Measurements from ENCODE around the gene HSPA9.
A peak's percentile ranks its signal among the peaks of the same experiment; 100 is the strongest.

Gene HSPA9

DNA sequence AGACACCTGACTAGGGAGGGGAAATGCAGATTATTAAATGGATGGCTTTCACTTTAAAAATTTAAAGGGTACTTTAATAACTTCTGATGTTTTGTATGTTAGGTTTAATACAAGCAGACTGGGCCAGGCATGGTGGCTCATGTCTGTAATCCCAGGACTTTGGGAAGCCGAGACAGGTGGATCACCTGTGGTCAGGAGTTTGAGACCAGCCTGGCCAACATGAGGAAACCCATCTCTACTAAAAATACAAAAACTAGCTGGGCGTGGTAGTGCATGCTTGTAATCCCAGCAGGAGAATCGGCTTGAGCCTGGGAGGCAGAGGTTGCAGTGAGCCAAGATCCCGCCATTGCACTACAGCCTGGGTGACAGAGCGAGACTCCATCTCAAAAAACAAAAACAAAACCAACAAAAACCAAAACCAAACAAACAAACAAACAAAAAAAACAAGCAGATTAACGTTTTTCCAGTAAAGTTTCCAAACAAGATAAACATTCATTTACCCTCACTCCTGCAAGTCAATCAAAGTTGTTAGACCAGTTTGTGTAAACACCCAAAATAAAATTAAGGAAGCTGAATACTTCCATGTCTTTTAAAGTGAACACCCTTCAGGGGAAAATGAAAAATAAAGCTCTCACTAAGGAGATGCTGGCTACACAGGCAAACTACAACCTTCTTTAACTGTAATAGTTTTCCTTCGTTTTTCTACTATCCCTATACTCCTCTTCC is 46.3 kb downstream of the HSPA9 start:
- peaks cover 17% of the 10 kb centered on the region for H3K79me1 ChIP-seq (ENCODE audit: low read length)
- no CpG with 5 or more reads among the region's 7 CpGs for WGBS (ENCODE audit: extremely low coverage, insufficient coverage, low lambda C conversion rate)
- H2BK120ac ChIP-seq (ENCODE audit: low read depth, low read length): no peak overlapping the region
- no peak overlapping the region for H4K8ac ChIP-seq (ENCODE audit: low read depth, low read length)
- H3K23ac ChIP-seq (ENCODE audit: low read length): no peak overlapping the region
- no peaks in the 10 kb centered on the region for H3K4me1 ChIP-seq (ENCODE audit: control insufficient read depth, low read depth, low read length)
- H3K36me3 ChIP-seq (ENCODE audit: control insufficient read depth, insufficient read depth, low read length): no peaks in the 10 kb centered on the region
- no peak overlapping the region for H3K4me2 ChIP-seq (ENCODE audit: low read length)
- H2AK5ac ChIP-seq (ENCODE audit: low read length): no peak overlapping the region
- no peak for DNase-seq
- no peak overlapping the region for H3K18ac ChIP-seq (ENCODE audit: low read length)
- H3K27me3 ChIP-seq (ENCODE audit: insufficient read depth, low read length, poor library complexity): no peaks in the 10 kb centered on the region
- H4K5ac ChIP-seq (ENCODE audit: low read length): no peak overlapping the region
- H3K79me2 ChIP-seq (ENCODE audit: control insufficient read depth, insufficient read depth, low read length): peaks cover 79% of the 10 kb centered on the region
- no peak overlapping the region for H3K9ac ChIP-seq (ENCODE audit: low read length)
- H2BK5ac ChIP-seq (ENCODE audit: low read length): no peak overlapping the region
- no peak overlapping the region for H3K4ac ChIP-seq (ENCODE audit: low read depth, low read length)
- no peak overlapping the region for H3K27ac ChIP-seq (ENCODE audit: low read depth, low read length)
- no peak overlapping the region for H3K4me3 ChIP-seq (ENCODE audit: low read length)
- H2BK15ac ChIP-seq (replicated peaks; ENCODE audit: low read depth): no peak overlapping the region
- no peak overlapping the region for H3K56ac ChIP-seq (ENCODE audit: low read length)

DNA sequence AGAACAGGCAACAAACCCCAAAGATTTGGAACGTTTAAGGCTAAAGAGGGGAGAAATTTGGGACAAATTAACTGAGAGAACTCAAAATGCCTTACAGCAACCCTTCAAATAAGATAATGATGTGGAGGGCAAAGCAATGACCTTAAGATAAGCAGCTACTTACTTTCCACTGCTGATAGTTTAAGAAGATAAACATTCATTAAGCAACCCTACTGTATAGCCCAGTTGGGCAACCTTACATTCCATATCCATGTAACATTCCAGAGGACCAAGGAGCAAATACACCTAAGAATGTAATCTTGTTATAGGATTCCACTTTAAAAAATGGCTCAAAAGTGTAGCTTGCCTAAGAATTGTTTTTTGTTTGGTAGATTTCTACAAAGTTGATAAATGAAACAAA is 47.0 kb downstream of the HSPA9 start:
- peaks cover 79% of the 10 kb centered on the region for H3K79me2 ChIP-seq (ENCODE audit: control insufficient read depth, insufficient read depth, low read length)
- H4K8ac ChIP-seq (ENCODE audit: low read depth, low read length): no peak overlapping the region
- no peaks in the 10 kb centered on the region for H3K36me3 ChIP-seq (ENCODE audit: control insufficient read depth, insufficient read depth, low read length)
- H3K9ac ChIP-seq (ENCODE audit: low read length): no peak overlapping the region
- no peak overlapping the region for H3K23ac ChIP-seq (ENCODE audit: low read length)
- no peak overlapping the region for H3K4ac ChIP-seq (ENCODE audit: low read depth, low read length)
- H3K4me3 ChIP-seq (ENCODE audit: low read length): no peak overlapping the region
- no peak overlapping the region for H2BK15ac ChIP-seq (replicated peaks; ENCODE audit: low read depth)
- DNase-seq: peak; percentile 39
- H2AK5ac ChIP-seq (ENCODE audit: low read length): no peak overlapping the region
- peaks cover 17% of the 10 kb centered on the region for H3K79me1 ChIP-seq (ENCODE audit: low read length)
- WGBS (ENCODE audit: extremely low coverage, insufficient coverage, low lambda C conversion rate): no CpG with 5 or more reads among the region's 1 CpG
- no peak overlapping the region for H3K56ac ChIP-seq (ENCODE audit: low read length)
- no peak overlapping the region for H2BK120ac ChIP-seq (ENCODE audit: low read depth, low read length)
- H3K27me3 ChIP-seq (ENCODE audit: insufficient read depth, low read length, poor library complexity): no peaks in the 10 kb centered on the region
- H3K18ac ChIP-seq (ENCODE audit: low read length): no peak overlapping the region
- H3K27ac ChIP-seq (ENCODE audit: low read depth, low read length): no peak overlapping the region
- H2BK5ac ChIP-seq (ENCODE audit: low read length): no peak overlapping the region
- no peaks in the 10 kb centered on the region for H3K4me1 ChIP-seq (ENCODE audit: control insufficient read depth, low read depth, low read length)
- no peak overlapping the region for H3K4me2 ChIP-seq (ENCODE audit: low read length)
- H4K5ac ChIP-seq (ENCODE audit: low read length): no peak overlapping the region

GRCh38 chr5:138527170-138527569 is 48.0 kb downstream of the HSPA9 start:
- H4K8ac ChIP-seq (ENCODE audit: low read depth, low read length): no peak overlapping the region
- no peak overlapping the region for H2BK120ac ChIP-seq (ENCODE audit: low read depth, low read length)
- H3K4me3 ChIP-seq (ENCODE audit: low read length): no peak overlapping the region
- H3K79me1 ChIP-seq (ENCODE audit: low read length): peaks cover 14% of the 10 kb centered on the region
- no CpG with 5 or more reads among the region's 1 CpG for WGBS (ENCODE audit: extremely low coverage, insufficient coverage, low lambda C conversion rate)
- DNase-seq: no peak
- H3K56ac ChIP-seq (ENCODE audit: low read length): no peak overlapping the region
- no peak overlapping the region for H3K27ac ChIP-seq (ENCODE audit: low read depth, low read length)
- H3K9ac ChIP-seq (ENCODE audit: low read length): no peak overlapping the region
- H2BK5ac ChIP-seq (ENCODE audit: low read length): no peak overlapping the region
- peaks cover 75% of the 10 kb centered on the region for H3K79me2 ChIP-seq (ENCODE audit: control insufficient read depth, insufficient read depth, low read length)
- H3K4me2 ChIP-seq (ENCODE audit: low read length): no peak overlapping the region
- H2AK5ac ChIP-seq (ENCODE audit: low read length): no peak overlapping the region
- no peak overlapping the region for H4K5ac ChIP-seq (ENCODE audit: low read length)
- H3K18ac ChIP-seq (ENCODE audit: low read length): no peak overlapping the region
- H3K4me1 ChIP-seq (ENCODE audit: control insufficient read depth, low read depth, low read length): no peaks in the 10 kb centered on the region
- H3K36me3 ChIP-seq (ENCODE audit: control insufficient read depth, insufficient read depth, low read length): no peaks in the 10 kb centered on the region
- H3K23ac ChIP-seq (ENCODE audit: low read length): no peak overlapping the region
- H3K4ac ChIP-seq (ENCODE audit: low read depth, low read length): no peak overlapping the region
- H3K27me3 ChIP-seq (ENCODE audit: insufficient read depth, low read length, poor library complexity): no peaks in the 10 kb centered on the region
- H2BK15ac ChIP-seq (replicated peaks; ENCODE audit: low read depth): no peak overlapping the region

DNA sequence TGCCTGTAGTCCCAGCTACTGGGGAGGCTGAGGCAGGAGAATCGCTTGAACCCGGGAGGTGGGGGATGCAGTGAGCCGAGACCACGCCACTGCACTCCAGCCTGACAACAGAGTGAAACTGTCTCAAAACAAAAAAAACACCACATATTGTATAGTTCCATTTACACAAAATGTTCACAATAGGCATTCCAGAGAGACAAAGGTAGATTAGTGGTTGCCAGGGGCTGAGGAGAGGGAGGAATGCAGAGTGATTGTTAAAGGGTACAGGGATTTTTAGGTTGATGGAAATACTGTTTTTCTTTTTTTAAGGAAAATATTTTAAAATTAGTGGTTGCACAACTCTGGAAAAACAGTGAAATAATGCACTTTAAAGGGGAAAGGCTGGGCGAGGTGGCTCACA is 51.8 kb downstream of the HSPA9 start:
- no peak overlapping the region for H3K23ac ChIP-seq (ENCODE audit: low read length)
- H3K27ac ChIP-seq (ENCODE audit: low read depth, low read length): no peak overlapping the region
- H3K79me1 ChIP-seq (ENCODE audit: low read length): peaks cover 11% of the 10 kb centered on the region
- H3K9ac ChIP-seq (ENCODE audit: low read length): no peak overlapping the region
- H3K56ac ChIP-seq (ENCODE audit: low read length): no peak overlapping the region
- H4K5ac ChIP-seq (ENCODE audit: low read length): no peak overlapping the region
- no peak overlapping the region for H2BK120ac ChIP-seq (ENCODE audit: low read depth, low read length)
- H4K8ac ChIP-seq (ENCODE audit: low read depth, low read length): no peak overlapping the region
- H3K79me2 ChIP-seq (ENCODE audit: control insufficient read depth, insufficient read depth, low read length): peaks cover 60% of the 10 kb centered on the region
- H2AK5ac ChIP-seq (ENCODE audit: low read length): no peak overlapping the region
- H3K36me3 ChIP-seq (ENCODE audit: control insufficient read depth, insufficient read depth, low read length): no peaks in the 10 kb centered on the region
- no peak overlapping the region for H3K4me3 ChIP-seq (ENCODE audit: low read length)
- H3K4me2 ChIP-seq (ENCODE audit: low read length): no peak overlapping the region
- no peak overlapping the region for H3K4ac ChIP-seq (ENCODE audit: low read depth, low read length)
- DNase-seq: no peak
- H2BK5ac ChIP-seq (ENCODE audit: low read length): no peak overlapping the region
- no peaks in the 10 kb centered on the region for H3K4me1 ChIP-seq (ENCODE audit: control insufficient read depth, low read depth, low read length)
- no peak overlapping the region for H2BK15ac ChIP-seq (replicated peaks; ENCODE audit: low read depth)
- no peak overlapping the region for H3K18ac ChIP-seq (ENCODE audit: low read length)
- no CpG with 5 or more reads among the region's 5 CpGs for WGBS (ENCODE audit: extremely low coverage, insufficient coverage, low lambda C conversion rate)
- no peaks in the 10 kb centered on the region for H3K27me3 ChIP-seq (ENCODE audit: insufficient read depth, low read length, poor library complexity)

DNA sequence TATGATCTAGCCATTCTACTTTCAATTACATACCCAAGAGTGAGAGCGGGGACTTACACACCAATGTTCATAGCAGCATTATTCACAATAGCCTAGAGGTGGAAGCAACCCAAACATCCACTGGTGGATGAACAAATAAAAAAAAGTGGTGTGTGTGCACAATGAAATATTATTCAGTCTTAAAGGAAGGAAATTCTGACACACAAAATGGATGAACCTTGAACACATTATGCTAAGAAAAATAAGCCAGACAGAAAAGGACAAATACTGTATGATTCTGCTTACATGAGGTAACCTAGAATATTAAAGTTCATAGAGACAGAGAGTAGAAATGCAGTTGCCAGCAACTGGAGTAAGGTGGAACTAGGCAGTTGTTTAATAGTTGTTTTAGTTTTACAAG is 54.2 kb downstream of the HSPA9 start:
- no peak overlapping the region for H4K5ac ChIP-seq (ENCODE audit: low read length)
- peaks cover 1% of the 10 kb centered on the region for H3K36me3 ChIP-seq (ENCODE audit: control insufficient read depth, insufficient read depth, low read length)
- no peak overlapping the region for H3K56ac ChIP-seq (ENCODE audit: low read length)
- no peak overlapping the region for H2BK120ac ChIP-seq (ENCODE audit: low read depth, low read length)
- H3K4me1 ChIP-seq (ENCODE audit: control insufficient read depth, low read depth, low read length): no peaks in the 10 kb centered on the region
- no peak overlapping the region for H3K9ac ChIP-seq (ENCODE audit: low read length)
- peaks cover 42% of the 10 kb centered on the region for H3K79me2 ChIP-seq (ENCODE audit: control insufficient read depth, insufficient read depth, low read length)
- no peaks in the 10 kb centered on the region for H3K27me3 ChIP-seq (ENCODE audit: insufficient read depth, low read length, poor library complexity)
- H4K8ac ChIP-seq (ENCODE audit: low read depth, low read length): no peak overlapping the region
- DNase-seq: no peak
- H2AK5ac ChIP-seq (ENCODE audit: low read length): no peak overlapping the region
- H3K18ac ChIP-seq (ENCODE audit: low read length): no peak overlapping the region
- peaks cover 4% of the 10 kb centered on the region for H3K79me1 ChIP-seq (ENCODE audit: low read length)
- no peak overlapping the region for H3K4me2 ChIP-seq (ENCODE audit: low read length)
- no CpG with 5 or more reads among the region's 1 CpG for WGBS (ENCODE audit: extremely low coverage, insufficient coverage, low lambda C conversion rate)
- H2BK5ac ChIP-seq (ENCODE audit: low read length): no peak overlapping the region
- H3K4me3 ChIP-seq (ENCODE audit: low read length): no peak overlapping the region
- no peak overlapping the region for H3K23ac ChIP-seq (ENCODE audit: low read length)
- H2BK15ac ChIP-seq (replicated peaks; ENCODE audit: low read depth): no peak overlapping the region
- no peak overlapping the region for H3K4ac ChIP-seq (ENCODE audit: low read depth, low read length)
- no peak overlapping the region for H3K27ac ChIP-seq (ENCODE audit: low read depth, low read length)

GRCh38 chr5:138517437-138517836 is 57.8 kb downstream of the HSPA9 start:
- no peak overlapping the region for H3K9ac ChIP-seq (ENCODE audit: low read length)
- no CpG with 5 or more reads among the region's 4 CpGs for WGBS (ENCODE audit: extremely low coverage, insufficient coverage, low lambda C conversion rate)
- H3K36me3 ChIP-seq (ENCODE audit: control insufficient read depth, insufficient read depth, low read length): peaks cover 3% of the 10 kb centered on the region

More at GRCh38 chr5:138517437-138517836, 57.8 kb downstream of the HSPA9 start:
- Histone ChIP-seq H4K5ac (ENCODE audit: low read length) (no peak overlapping the region), H2AK5ac (ENCODE audit: low read length) (no peak overlapping the region), H3K4me2 (ENCODE audit: low read length) (no peak overlapping the region), H2BK15ac (replicated peaks; ENCODE audit: low read depth) (no peak overlapping the region), H3K79me2 (ENCODE audit: control insufficient read depth, insufficient read depth, low read length) (peaks cover 23% of the 10 kb centered on the region), H3K27ac (ENCODE audit: low read depth, low read length) (no peak overlapping the region), H3K27me3 (ENCODE audit: insufficient read depth, low read length, poor library complexity) (no peaks in the 10 kb centered on the region), H2BK5ac (ENCODE audit: low read length) (no peak overlapping the region), H3K4me1 (ENCODE audit: control insufficient read depth, low read depth, low read length) (no peaks in the 10 kb centered on the region), H3K18ac (ENCODE audit: low read length) (no peak overlapping the region), H4K8ac (ENCODE audit: low read depth, low read length) (no peak overlapping the region), H2BK120ac (ENCODE audit: low read depth, low read length) (no peak overlapping the region), H3K79me1 (ENCODE audit: low read length) (peaks cover 6% of the 10 kb centered on the region), H3K56ac (ENCODE audit: low read length) (no peak overlapping the region), H3K4me3 (ENCODE audit: low read length) (no peak overlapping the region), H3K4ac (ENCODE audit: low read depth, low read length) (no peak overlapping the region), H3K23ac (ENCODE audit: low read length) (no peak overlapping the region)
- no peak for DNase-seq

Data from mesendoderm (in vitro differentiated cells).